Activated naive CD4-positive, alpha-beta T cell treated with anti-CD3 and anti-CD28 coated beads, Interleukin-2, amount 50 U/mL, for 16 hours (primary cell): ENCODE data around the gene ADAMTS7.
A peak's percentile ranks its signal among the peaks of the same experiment; 100 is the strongest.

ENCODE experiments used
- DNase-seq: peaks from one replicate; pipeline ENCODE4 v3.0.0-alpha.2; 2020

The ADAMTS7 gene

DNA sequence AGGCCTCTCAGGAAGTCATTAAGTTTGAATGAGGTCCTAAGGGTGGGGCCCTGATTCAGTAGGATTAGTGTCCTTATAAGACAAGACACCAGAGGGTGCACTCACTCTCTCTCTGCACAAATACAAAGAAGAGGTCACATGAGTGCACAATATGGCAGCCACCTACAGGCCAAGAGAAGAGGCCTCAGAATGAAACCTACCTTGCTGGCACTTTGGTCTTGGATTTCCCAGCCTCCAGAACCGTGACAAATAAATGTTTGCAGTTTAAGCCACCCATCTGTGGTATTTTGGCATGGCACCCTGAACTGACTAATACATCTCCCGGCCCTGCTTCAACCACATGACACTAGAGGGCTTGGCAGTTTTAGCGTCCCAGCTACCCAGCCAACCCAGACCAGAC, 96.4 kb downstream of the ADAMTS7 start:
- no peak for DNase-seq

- DNase-seq = no peak
These were observed 98.3 kb downstream of the ADAMTS7 start for GRCh38 chr15:78712797-78713515.

- DNase-seq = no peak
These were observed 99.6 kb downstream of the ADAMTS7 start for GRCh38 chr15:78711638-78712037.

- DNase-seq = peak; percentile 66
These were observed 101.9 kb downstream of the ADAMTS7 start for GRCh38 chr15:78709263-78709882.
